Stimulated activated naive CD4-positive, alpha-beta T cell (primary cell): ENCODE measurements around the gene MT1G.
"Not testable (repeated sequence)": the region's sequence is repeated elsewhere in the genome, so short reads cannot be mapped to it uniquely, and the experiment has no call there.

Experiments used
- DNase-seq, 6 experiments: peaks; one replicate each; lab custom pipeline; 2025; lab: John Stamatoyannopoulos, UW

The MT1G gene

DNA sequence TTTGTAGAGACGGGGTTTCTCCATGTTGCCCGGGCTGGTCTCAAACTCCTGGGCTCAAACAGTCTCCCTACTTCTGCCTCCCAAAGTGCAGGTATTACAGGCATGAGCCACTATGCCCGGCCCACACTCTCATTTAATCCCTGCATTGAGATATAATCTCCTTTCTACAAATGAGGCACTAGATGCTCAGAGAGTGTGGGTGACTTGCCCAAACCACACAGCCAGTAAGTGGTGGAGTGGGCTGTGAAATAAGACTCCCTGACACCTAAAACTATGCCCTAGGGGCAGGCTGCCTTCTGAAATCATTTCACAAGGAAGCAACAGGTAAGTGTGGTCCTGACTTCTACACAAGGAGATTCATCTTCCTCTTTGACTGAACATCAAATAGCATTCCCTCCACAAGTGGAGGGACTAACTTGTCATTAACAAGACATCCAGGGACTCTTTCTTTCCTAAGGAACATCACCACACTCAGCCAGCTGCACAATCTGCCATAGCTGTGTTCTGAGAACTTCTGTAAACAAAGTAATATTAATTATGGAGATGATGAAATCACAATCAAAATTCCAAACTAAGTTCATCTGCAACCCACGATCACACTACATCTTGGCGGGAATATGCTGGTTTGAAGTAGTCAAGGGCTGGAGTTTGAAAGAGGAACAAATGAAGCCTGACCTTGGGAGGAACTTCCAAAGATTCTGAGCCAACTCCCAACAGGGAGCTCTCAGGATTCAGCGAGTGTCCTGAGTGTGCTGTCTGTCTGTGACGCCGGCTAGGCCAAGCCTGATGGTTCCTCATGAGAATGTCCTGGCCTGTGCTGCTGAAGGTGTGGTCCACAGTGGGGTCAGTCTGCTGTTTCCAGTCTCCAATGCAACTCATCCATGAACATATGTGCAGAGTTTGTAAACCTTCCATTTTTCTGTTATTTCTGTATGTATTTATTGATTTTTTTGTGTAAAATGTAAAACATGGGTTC is 2.3 kb downstream of the MT1G start:
- DNase-seq = not testable (repeated sequence)

DNA sequence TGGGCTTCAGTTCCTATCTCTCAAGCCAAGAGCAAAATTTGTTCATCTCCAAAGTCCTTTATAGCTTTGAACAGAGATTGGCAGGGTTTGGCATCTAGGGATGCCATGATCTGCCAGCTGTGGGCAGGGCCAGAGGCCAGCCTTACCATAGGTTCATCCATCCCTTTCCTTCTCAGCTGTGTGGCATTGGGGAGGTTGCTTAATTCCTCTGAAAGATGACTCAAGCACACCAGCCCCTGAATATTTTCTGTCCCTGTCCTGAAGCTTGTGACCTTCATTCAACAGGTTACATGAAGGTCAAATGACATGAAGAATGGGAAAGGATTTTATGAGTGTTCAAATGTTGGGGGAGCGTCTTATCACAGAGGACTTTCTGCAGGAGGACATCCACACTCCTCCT is 3.4 kb downstream of the MT1G start:
- DNase-seq = no peak

DNA sequence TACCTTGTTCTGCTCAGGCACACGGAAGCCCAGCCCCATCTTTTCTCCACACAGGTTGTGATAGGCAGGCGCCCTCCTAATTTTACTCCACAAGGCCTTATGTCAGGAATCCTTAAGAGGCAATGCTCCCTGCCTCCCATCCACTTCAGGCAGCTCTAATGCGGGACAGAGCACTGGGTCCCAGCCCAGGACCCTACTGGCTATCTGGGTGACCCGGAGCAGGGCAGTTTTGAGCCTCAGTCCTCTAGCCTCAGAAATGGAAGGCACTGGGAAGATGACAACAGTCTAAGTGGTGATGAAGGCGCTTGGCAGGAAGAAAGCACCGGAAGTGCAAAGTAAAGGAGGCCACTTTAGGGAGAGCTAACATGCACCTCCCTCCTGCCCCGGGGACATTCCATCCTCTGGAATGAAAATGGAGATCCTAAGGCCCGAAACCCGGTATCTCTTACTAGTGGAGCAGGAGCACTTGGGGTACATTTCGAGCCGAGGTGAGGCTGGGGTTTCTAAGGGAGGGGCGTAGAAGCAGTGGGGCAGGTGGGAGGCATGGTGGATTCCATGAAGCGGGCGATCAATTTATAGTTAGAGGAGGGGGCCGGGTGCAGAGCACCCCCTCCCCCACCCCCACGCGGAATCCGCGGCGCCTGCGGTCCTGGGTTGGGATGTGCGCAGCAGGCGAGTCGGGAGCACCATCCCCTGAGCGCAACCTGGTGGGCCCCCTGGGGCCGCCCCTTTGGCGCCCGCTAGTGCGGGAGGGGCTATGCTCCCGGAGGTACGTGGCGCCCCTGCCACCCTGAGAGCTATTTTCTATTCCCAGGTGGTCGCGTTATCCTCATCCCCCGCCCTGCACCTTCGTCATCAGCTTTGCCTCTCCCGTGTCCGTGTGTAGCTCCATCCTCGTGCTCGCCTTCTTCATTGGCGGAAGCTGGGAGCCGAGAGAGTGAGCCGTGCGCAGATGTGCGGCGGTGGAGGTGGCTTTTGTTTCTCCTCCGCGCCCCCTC is 5.2 kb downstream of the MT1G start:
- DNase-seq = peak in 4 of 6 experiments; percentile 11 to 21 (median 20)

DNA sequence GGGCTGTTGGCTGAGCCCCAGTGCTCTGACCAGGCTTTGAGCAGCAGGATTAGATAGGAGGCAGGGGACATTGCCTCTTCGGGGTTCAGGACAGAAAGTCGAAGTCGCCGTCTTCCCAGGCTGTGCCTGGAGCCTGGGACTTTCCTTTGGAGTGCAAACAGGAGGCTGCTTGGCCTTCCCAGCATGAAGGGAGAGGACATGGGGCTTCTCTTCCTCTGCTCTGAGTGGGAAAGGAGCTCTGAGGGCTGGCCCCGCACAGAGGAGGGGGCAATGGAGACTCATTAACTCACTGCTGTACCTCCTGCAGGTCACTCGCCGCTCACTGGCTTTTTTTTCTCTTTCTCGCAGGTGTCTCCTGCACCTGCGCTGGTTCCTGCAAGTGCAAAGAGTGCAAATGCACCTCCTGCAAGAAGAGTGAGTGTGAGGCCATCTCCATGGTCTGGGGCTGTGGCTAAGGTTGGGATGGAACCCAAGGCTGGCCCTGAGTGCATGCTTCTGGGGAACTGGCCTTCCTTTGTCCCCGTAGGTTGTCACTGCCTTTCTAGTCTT is 9.5 kb downstream of the MT1G start:
- no peak for DNase-seq

DNA sequence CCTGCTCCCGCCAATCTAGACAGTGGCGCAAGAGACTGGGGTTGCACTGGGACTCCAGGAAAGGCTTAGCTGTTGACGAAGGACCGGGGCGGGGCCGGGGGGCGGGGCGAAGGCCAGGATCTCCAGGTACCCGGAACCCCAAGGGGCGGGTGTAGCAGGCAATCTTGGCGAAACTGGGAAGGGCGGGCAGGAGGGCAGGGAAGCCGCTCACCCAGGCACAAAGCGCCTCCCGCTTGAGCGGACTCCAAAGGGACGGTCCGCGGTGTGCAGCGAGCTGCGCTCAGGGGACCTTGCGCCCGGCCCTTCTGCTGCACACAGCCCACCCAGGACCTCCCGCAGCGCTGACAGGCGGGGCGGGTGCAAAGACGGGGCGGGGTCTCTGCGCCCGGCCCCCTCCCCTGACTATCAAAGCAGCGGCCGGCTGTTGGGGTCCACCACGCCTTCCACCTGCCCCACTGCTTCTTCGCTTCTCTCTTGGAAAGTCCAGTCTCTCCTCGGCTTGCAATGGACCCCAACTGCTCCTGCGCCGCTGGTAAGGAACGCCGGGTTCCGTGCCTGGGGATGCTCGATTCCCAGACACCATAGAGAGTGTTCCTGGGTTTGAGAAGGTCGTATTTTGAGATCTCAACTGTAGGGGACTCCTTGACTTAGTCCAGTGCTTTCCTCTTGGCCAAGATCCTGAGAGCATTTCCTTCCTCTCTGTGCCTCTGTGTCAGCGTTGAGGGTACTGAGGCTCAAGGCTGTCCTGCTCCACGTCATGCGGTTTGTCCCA is 10.1 kb downstream of the MT1G start, which contains the start of gene MT1F:
TSS of gene MT1F (plus strand) at position 405 of the 772 bp plus-strand sequence. CDS start at position 505, 100 bp downstream.
- DNase-seq = peak; percentile 42 to 70 (median 62)

DNA sequence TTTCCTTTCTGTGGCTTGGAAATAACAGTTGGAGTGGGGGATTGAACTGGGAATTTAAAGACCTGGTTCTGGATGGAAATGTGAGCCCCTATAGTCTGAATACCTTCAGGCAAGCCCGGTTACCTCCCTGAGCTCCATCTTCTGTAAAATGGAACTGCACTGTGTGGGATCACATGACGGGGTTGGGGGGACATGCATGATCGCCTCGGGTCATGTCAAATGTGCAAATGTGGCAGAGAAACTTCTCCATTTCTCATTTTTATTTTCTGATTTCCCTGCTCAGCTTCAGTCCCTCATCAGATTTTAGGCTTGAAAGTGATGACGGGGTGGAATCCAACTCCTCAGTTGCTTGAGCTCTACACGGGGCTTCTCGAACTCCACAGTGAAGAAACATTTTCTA is 14.6 kb downstream of the MT1G start:
- no peak for DNase-seq

DNA sequence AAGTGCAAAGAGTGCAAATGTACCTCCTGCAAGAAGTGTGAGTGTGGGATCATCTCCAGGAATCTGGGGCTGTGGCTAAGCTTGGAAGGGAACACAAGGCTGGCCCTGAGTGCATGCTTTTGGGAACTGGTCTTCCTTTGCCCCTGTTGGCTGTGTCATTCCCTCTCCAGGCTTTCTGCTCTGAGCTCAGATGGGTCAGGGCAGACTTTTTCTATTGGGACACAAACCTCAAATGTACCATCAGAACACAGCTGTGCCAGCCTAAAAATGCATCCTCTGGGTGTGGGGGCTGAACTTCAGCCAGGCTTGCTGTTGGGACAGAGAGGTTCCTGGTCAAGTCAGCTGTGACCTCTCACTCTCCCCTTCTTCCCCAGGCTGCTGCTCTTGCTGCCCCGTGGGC is 15.3 kb downstream of the MT1G start:
- DNase-seq = no peak

DNA sequence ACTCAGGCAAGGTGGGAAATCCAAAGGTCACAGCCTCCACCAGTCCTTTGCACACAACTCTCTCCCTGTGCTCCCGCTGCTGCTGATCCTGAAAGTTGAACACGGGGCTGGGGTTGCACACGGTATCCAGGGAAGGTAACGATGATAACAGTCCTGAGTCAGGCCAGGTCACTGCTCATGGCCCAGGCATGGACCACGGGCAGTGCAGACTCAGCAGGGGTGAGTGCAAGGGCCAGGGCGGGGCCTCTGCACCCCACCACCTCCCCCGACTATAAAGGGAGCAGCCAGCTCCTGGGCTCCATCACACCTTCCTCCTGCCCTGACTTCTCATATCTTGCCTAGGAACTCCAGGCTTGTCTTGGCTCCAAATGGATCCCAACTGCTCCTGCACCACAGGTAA is 16.3 kb downstream of the MT1G start, which contains the start of gene MT1B:
TSS of gene MT1B (plus strand) at position 301 of the 400 bp plus-strand sequence. CDS start at position 369, 68 bp downstream.
- no peak for DNase-seq

DNA sequence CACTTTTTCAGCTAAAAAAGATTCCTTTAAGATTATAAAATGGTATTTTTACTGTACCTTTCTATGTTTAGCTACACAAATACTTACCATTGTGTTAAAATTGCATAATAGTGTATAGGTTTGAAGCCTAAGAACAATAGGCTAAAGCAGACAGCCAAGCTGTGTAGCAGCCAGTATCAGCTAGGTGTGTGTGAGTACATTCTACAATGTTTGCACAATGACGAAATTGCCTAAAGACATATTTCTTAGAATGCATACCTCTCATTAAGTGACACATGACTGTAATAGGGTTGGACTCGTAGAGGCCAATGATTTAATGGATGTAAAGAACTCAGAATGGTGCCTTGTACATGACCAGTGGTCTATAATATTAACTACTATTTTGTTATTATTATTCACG is 18.0 kb downstream of the MT1G start:
- DNase-seq = no peak

DNA sequence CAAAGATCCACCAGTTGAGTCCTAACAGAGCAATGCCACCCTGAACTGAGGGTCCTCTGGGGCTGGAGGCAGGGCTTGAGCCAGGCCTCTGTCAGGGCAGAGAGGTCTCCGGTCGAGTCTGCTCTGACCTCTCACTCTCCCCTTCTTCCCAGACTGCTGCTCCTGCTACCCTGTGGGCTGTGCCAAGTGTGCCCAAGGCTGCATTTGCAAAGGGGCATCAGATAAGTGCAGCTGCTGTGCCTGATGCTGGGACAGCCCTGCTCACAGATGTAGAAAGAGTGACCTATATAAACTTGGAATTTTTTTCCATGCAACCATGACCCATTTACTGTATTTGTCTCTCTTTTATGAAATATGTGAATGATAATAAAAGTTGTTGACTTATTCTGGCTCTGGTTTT is 18.6 kb downstream of the MT1G start:
- DNase-seq = no peak

DNA sequence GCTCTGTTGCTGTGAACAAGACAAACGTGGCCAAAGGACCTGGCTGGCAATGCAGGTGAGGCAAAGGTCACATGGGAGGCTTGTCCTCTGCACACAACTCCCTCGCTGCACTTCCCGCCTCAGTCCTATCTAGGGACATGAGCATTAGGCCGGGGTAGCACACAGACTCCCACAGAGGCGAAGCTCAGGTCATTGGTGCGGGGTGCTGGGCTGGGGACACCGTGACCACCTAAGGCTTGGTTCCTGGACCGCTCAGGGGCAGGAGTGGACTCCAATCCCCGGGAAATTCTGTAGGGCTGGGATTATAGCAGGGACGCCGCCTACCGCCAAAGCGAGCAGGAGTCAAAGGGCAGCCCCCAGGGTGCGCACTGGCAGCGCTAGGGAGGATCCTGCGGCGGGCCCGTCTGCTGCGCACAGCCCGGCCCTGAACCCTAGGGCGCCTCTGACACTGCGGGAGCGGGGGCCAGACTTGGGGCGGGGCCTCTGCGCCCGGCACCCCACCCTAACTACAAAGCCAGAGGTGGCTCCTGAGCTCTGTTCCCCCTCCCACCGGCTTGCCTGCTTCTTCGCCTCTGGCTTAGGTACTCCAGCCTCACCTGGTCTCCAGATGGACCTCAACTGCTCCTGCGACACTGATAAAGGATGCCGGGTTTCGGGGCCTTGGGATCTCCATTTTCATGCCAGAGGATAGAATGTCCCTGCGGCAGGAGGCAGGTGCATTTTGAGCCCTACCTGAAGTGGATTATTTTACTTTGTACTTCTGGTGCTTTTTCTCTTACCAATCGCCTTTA is 20.0 kb downstream of the MT1G start:
- no peak for DNase-seq

DNA sequence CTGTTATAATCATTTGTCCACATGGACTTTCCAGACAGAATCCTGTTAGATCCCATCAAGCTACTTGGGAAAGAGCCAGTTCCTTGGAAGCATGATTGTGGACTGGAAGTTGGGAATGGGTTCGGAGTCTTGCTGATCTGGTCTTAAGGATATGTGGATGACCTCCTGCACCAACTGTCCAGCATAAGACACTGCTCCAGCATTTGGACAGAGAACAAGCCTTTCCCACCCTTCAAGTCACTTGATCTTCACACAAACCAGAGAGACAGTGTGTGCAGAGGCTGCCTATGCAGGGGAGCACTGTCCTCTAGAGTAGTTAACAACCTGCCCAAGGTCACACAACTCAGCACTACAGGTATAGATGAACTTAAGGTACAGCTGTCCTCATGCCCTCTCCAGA is 22.0 kb downstream of the MT1G start:
- DNase-seq = no peak

DNA sequence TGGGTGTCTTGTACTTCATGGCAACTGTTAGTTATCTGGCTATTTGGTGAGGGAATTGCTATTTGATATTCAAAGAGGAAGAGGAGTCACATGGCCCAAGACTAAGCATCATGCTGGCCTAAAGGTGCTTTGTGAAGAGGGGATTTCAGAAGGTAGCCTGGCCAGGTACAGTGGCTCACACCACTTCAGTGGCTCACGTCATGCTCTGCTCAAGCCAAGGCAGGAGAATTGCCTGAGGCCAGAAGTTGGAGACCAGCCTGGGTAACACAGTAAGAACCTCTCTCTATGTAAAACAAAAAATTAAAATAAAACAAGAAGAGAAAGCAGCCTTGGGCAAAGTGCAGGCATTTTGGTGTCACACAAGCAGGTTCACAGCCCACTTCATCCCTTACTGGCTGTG is 22.6 kb downstream of the MT1G start:
- no peak for DNase-seq

DNA sequence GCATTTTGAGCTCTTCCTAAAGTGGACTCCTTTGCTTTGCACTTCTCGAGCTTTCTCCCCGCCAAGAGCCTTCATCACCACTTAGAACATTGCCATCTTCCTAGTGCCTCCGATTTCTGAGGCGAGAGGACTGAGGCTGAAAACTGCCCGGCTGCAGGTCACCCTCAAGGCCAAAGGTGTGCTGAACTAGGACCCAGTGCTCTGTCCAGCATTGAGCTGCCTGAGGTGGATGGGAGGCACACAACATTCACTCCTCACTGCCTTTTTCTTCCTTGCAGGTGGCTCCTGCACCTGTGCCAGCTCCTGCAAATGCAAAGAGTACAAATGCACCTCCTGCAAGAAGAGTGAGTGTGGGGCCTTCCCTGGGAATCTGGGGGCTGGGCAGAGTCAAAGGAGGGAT is 24.0 kb downstream of the MT1G start:
- DNase-seq = no peak

DNA sequence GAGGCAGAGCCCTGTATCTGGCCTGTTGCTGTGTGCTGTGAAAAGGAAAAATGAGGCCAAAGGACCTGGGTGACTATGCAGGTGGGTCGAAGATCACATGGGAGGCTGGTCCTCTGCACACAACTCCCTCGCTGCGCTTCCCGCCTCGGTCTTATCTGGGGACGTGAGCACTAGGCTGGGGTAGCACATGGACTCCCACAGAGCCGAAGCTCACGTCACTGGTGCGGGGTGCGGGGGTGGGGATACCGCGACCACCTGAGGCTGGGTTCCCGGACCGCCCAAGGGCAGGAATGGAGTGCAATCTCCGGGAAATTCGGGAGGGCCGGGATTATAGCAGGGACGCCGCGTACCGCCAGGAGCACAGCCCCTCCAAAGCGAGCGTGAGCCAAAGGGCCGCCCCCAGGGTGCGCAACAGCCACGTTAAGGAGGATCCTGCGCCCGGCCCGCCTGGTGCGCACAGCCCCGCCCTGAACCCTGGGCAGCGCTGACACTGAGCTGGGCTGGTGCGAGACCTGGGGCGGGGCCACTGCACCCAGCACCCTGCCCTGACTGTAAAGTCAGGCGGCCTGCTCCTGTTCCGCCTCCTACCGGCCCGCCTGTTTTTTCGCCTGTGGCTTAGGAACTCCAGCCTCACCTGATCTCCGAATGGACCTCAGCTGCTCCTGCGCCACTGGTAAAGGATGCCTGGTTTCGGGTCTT is 24.6 kb downstream of the MT1G start:
- DNase-seq = peak; percentile 30 to 60 (median 48)

DNA sequence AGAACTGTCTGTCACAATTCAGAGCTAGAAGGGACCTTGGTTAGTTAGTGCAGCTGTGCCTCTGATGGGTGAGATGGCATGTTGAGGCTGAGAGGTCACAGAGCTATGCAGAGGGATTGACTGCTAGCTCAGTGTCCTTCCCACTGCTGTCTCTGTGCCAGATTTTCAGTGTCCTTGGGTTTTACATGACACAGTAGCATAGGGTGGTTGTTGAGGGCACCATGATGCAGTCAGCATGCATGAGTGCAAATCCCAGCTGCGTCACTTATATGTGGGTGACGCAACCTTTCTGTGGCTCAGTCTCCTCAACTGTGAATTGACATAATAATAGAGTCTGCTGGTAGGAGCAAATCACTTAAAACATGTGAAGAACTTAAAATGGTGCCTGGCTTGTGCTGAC is 26.7 kb downstream of the MT1G start:
- no peak for DNase-seq

DNA sequence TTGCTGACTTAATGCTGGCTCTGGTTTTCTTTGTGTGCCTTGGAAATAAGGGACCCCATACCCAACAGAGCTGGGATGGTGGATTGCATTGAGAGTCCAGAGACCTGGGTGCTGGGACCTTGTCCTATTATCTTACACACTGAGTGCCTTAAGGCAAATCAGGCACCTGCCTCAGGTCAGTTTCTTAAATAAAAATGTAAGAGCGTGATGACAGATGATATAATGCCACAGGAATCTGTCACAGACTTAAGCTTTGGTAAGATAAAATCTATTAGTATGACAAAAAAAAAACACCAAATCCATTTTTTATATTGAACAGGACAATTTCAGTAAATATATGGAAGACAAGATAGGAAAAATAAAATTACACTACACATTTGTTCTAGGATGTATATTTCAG is 27.8 kb downstream of the MT1G start:
- DNase-seq = no peak

DNA sequence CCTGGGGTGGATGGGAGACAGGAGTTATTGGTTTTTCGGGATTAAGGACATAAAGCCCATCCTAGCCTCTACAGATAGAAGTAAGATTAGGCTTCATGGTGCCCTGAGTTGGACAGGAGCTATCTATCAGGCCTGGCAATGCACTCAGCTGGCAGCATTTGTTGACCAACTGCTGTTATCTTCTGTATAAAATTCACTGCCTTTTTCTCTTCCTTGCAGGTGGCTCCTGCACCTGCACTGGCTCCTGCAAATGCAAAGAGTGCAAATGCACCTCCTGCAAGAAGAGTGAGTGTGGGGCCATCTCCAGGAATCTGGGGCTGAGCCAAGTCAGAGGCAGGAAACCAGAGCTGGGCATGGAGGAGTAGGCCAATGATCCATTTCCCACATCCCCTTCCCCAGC is 28.8 kb downstream of the MT1G start:
- no peak for DNase-seq

DNA sequence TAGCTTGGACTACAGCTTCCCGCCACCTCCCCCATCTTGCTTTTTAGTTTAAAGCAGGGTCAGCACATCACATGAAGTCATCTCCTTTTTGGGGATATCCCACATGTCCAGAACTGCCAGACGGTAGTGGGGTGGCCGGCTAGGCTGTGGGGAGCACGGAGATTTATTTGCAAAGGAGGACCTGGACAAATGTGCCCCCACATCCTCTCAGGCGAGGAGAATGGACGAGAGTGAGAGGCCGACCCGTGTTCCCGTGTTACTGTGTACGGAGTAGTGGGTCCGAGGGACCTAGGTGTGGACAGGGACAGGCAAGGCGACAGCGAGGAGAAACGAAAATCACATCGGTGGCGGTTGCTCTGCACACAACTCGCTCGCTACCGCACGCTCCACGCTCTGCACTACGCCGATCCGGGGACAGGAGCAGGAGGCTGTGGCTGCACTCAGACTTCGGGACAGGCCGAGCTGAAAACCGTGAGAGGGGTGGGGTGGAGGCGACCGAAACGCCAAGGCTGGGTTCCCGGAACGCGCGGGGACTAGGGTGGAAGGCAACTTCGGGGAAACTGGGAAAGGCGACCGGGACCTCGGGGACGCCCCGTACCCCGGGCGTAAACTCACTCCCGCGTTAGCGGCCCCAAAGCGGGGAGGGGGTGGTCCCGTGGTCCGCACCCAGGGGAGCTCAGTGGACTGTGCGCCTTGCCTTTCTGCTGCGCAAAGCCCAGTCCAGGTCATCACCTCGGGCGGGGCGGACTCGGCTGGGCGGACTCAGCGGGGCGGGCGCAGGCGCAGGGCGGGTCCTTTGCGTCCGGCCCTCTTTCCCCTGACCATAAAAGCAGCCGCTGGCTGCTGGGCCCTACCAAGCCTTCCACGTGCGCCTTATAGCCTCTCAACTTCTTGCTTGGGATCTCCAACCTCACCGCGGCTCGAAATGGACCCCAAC is 29.8 kb downstream of the MT1G start, which contains the start of gene MT1A:
TSS of gene MT1A (plus strand) at position 853 of the 937 bp plus-strand sequence. CDS start at position 926, 73 bp downstream.
- DNase-seq = no peak
